GM21447 (cell line): ENCODE measurements around the gene C13orf46.

Source experiments
- ATAC-seq: cut with Tn5 transposase; IDR thresholded peaks from one replicate; pipeline ENCODE4 v1.9.1; 2021; ENCODE audit not compliant: unreplicated experiment

The C13orf46 gene

GRCh38 chr13:113939944-113940297 is 34.0 kb downstream of the C13orf46 start:
- no peak for ATAC-seq

GRCh38 chr13:113939129-113939943 is 34.5 kb downstream of the C13orf46 start:
- no peak for ATAC-seq

- no peak for ATAC-seq
Observed at GRCh38 chr13:113938716-113939115, 35.2 kb downstream of the C13orf46 start.

- ATAC-seq = no peak
Observed at GRCh38 chr13:113938246-113938645, 35.6 kb downstream of the C13orf46 start.

- ATAC-seq = no peak
Observed at GRCh38 chr13:113937527-113938180, 36.2 kb downstream of the C13orf46 start.

- no peak for ATAC-seq
Observed at GRCh38 chr13:113937073-113937472, 36.8 kb downstream of the C13orf46 start.

GRCh38 chr13:113936166-113936965 is 37.5 kb downstream of the C13orf46 start:
- ATAC-seq = no peak

GRCh38 chr13:113935001-113935844 is 38.7 kb downstream of the C13orf46 start:
- ATAC-seq = no peak

GRCh38 chr13:113934576-113934975 is 39.3 kb downstream of the C13orf46 start:
- no peak for ATAC-seq

- no peak for ATAC-seq
Observed at GRCh38 chr13:113933901-113934300, 40.0 kb downstream of the C13orf46 start.

- ATAC-seq = no peak
Observed at GRCh38 chr13:113931841-113932459, 41.9 kb downstream of the C13orf46 start.

GRCh38 chr13:113930671-113931637 is 42.9 kb downstream of the C13orf46 start:
- no peak for ATAC-seq

GRCh38 chr13:113929628-113930615 is 44.0 kb downstream of the C13orf46 start:
- ATAC-seq = no peak

- no peak for ATAC-seq
Observed at GRCh38 chr13:113928685-113929627, 44.9 kb downstream of the C13orf46 start.

- ATAC-seq = no peak
Observed at GRCh38 chr13:113927661-113928581, 46.0 kb downstream of the C13orf46 start.
